T-helper 2 cell treated with Interferon-gamma antibody and Interleukin-4, amounts not matched to agents 100 ng/mL and 5 ng/mL, for 36 hours (primary cell): ENCODE data around the gene TENM4. TPM values are rescaled to one million over a fixed set of nuclear protein-coding genes. Genes with fewer than 3 reads are reported as not detected.

Source experiments
- intact Hi-C: fragments of 100-400 bp; cut with micrococcal nuclease; formaldehyde crosslinking; loops from one replicate; pipeline ENCODE4 v1.15.1; 2023
- total RNA-seq: library from RNA; stranded (reverse); gene quantifications from 2 replicates; pipeline ENCODE4 v1.2.3, GENCODE V29; 2022

Gene TENM4
- total RNA-seq, 1 donor from 2014 or later, result not detected

GRCh38 chr11:79035881-79036280, 404.9 kb downstream of the TENM4 start:
- intact Hi-C loops, result no loop called here

DNA sequence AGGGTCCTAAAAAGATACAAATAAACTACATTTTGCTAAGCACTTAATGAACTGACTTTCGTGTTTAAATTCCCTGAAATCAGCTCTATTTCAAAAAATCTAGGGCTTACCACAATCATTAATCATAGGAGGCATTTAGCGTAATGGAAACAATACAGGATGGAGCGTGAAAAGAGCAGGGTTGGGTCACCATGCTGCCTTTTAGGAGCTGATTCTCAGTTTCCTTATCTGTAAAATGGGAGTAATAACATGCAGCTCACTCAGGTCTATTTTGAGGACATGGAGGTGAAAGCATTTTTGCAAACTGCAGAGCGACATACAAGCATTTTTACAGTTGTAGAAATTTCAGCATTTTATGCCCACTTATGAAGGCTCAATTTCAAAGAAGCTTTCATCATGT, 407.0 kb downstream of the TENM4 start:
- intact Hi-C loops, result no loop called here

DNA sequence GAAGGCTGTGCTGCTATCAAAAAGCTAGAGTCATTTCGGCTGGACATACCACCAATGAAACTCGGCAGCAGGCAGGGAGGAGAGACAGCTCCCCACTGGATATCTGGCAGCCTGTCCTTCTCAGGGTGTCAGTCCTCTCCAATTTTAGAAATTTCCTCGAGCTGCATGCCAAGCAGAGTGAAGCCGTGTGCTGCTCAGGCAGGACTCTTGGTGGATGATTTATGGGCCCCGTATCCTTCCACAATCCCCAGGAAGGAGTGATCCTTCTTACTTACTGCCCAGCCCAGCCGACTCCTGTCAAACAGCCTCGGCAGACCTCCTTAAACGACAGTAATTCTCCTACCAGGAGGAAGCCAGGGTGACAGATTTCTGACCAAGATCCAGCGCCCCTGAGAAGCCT, 410.4 kb downstream of the TENM4 start:
- intact Hi-C loops, result no loop called here

DNA sequence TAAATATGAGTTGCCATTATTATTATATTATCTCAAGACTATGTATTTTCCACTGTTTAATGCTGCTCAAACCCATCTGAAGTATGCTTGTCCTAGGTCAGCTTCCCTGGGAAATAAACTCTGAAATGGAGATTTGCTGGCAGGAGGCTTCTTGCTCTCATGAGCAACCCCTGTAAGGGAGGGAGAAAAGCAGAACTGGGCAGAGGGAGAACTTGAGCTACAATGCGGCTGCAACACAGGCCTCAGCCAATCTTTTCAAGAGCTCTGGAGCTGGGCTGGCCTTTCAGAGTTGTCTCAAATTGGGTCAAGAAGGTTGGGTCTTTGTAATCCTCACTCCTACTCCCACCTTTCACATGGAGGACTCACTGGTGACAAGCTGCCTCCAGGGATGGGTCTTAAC, 412.6 kb downstream of the TENM4 start:
- intact Hi-C loops, result no loop called here

GRCh38 chr11:79026803-79027445, 413.9 kb downstream of the TENM4 start:
- intact Hi-C loops, result no loop called here

GRCh38 chr11:79025622-79026021, 415.2 kb downstream of the TENM4 start:
- intact Hi-C loops, result no loop called here

DNA sequence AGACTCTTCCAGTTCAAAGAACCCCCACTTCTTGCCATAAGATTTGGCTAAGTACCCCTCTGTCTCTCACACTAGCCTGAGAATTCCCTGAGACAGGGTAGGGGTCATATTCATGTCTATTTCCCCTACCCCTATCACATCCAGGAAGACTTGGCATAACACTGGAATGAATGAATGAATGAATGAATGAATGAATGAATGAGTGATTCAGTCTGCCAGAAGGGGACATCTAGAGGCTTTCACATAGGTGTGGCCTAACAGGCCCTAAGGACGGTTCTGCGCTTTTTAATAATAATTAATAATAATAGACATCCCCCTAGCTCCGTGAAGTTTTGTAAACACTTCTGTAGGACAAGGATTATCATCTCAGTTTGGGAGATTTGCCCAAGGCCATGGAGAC, 415.7 kb downstream of the TENM4 start:
- intact Hi-C loops, result no loop called here

DNA sequence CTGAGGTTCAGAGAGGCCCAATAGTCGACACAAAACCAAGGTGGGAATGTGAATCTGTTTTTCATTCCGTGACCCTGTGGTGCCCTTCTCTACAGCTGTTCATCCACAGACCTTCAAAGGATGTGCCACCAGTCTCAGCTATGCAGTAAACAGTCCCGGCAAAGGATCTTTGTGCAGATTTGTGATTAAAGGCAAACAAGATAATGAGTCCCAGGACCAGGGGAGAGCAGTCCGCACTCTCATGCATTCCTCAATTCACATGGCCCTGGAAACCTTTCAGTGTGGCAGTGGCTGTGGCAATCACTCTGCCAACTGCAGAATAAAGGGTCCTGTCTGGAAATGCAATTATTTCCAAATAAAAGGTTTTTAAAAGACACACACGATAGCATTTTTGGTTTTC, 418.6 kb downstream of the TENM4 start:
- intact Hi-C loops, result no loop called here

DNA sequence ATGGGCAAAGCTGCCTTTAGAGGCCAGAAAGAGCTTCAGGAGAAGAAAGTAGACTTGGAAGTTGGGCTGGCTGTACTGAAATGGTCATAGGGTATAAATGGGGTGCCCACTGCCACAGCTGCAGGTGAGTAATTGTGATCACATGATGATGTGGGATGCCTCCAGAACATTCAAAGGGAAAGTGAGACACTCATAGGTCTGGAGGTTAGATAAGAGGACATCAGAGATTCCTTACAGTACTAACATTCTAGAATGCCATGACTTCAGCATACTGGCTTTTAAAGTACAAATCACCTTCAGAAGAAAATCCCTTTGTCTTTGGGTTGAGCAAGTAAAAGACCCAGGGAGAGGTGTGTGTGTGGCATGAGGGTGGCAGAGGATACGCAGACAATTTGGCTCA, 419.2 kb downstream of the TENM4 start:
- intact Hi-C loops, result no loop called here

DNA sequence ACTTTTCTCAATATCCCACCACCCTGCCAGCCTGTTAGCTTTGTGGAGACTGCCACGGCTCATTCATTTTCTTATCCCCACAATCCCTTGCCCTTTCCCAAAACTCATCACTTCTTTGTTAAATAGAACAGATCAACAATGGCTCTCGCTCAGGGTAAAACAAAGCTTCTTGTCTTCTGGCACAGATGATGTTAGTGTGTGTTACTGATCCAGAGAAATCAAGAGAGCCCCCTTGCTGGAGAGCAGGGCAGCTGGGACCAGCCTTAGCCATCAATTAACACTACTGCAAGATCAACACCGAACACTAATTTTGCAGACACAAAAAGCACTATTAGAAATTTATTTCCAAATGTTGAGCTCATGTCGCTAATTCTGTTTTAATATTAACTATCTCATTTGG, 420.9 kb downstream of the TENM4 start:
- intact Hi-C loops, result no loop called here

GRCh38 chr11:79019277-79019676, 421.6 kb downstream of the TENM4 start:
- intact Hi-C loops, result no loop called here

DNA sequence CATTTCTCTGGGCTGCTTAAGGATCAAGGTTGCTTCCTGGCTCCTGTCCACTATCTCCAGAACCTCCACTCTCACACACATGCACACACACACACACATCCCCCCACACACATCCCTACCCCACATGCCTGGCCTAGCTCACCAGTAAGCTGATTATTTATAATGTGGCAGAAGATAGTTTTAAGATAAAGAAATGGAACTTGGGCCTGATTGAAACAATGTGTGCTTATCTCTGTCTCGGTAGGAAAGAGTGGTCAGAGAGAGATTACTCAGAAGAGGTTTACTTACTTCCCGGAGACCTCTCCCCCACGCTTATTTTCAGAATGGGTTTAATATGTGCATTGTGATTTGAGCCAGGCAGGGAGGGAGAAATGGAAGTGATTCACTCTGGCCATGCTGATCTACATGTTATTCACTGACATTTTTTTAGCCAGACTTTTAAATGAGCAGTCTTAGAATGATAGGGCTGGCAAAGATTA, 422.4 kb downstream of the TENM4 start:
- intact Hi-C loops, result no loop called here

GRCh38 chr11:79017811-79018210, 423.0 kb downstream of the TENM4 start:
- intact Hi-C loops, result no loop called here

- intact Hi-C loops, result no loop called here
Measured at GRCh38 chr11:79013509-79013908, 427.3 kb downstream of the TENM4 start.

GRCh38 chr11:79011357-79011756, 429.5 kb downstream of the TENM4 start:
- intact Hi-C loops, result no loop called here

DNA sequence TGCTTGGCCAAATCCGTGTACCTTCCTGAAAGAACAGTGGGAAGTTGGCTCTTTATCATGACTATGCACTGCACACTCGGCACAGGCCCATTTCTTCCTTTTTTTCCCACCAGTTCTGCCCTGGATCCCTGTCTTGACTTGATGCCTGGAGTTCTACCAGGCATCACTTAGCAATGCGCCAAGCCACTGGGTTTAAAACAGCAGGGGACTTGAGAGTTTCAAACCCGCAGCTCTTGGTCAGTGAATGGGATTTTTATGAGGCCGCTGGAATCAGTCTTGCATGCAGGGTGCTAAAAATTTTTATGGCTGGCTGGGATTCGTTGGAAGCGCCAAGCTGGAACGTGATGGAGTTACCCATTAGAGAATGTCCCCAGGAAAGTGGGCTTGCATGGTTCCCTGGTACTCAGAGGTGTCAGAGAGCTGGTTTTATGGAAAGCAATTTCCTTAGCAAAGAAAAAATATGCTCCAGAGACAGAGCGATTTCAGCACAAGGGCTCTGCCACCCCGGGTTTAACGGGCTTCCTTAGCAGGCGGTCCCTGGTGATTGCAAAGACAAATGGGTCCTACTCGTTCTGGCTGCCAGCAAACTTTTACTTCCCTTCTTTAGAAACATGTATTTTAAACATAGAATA, 432.9 kb downstream of the TENM4 start:
- intact Hi-C loops, result no loop called here

GRCh38 chr11:79006854-79007253, 434.0 kb downstream of the TENM4 start:
- intact Hi-C loops, result no loop called here

- intact Hi-C loops, result no loop called here
Measured at GRCh38 chr11:78996007-78996406, 444.8 kb downstream of the TENM4 start.

DNA sequence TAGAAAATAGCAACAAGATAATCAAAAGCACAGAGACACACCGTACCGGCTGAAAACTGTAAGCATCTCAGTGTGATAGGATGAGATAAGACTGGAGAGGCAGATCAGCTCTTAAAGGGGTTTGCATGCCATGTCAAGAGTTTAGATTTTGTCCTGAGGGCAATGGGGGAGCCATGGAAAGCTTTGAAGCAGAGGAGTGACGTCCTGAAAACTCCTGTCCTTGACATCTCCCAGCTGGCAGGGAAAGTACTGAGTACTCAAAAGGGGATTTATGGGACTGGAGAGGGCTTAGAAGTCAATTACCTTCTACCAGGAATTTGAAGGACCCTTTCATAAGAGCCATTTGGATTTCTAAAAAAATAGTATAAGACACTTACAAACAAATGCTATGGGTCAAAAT, 445.7 kb downstream of the TENM4 start:
- intact Hi-C loops, result no loop called here

DNA sequence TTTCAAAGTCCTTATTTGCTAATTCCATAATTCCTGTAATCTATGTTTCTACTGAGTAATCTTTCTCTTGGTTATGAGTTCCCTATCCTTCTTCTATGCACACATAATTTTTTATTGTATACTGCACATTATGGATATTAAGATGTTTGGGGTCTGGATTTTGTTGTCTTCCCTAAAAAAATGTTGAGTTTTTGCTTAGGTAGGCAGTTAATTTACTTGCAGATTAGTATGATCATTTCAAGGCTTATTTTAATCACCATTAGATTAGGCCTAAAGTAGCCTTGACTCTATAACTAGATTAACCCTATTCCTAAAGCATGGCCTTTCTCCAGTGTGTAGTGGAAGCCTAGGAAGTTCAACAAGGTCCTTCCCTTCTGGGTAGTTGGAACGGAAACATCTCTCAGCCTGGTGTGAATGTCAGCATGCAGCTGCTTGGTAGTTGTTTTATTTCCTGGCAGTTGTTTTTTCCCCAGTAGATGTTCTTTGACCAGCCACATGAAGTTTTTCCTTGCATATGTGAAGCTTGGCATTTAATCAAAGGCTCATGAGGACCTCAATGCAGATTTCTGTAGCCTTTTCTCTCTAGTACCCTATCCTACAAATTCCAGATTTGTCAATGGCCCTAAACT, 446.9 kb downstream of the TENM4 start:
- intact Hi-C loops, result no loop called here

DNA sequence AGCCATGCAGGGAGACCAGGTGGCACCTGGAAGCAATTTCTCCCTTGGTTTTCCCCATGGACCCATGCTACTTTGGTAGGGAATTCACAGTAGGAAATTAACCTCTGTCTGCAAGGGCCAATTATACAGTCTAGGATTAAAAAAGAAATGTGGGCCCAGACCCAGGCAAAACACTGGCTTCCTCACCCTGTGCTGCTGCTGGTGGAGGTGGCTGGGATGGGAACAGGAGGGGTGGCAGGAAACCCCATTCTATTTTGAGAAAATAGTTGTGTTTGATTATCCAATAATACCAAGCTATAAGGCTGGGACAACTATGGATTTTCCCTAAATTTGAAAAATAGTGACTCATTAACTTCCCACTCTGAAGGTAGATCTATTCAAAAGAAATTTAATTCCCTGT, 449.1 kb downstream of the TENM4 start:
- intact Hi-C loops, result no loop called here

DNA sequence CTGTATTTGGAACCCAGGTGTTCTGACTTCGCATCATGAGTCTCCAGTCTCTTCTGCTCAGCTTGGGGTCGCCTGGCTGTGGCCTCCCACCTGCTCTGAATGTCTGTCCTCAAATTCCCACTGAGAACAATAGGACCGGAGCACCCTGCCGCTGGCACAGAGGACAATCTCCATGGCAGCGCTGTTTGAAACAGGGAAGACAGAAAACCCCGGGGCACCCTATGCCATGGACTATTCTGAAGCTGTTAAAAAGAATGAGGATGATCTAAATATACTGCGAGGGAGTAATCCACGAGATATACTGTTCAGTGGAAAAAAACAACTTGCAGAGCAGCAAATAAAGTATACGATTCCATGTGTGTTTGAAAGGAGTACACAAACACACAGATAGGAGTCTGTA, 450.6 kb downstream of the TENM4 start:
- intact Hi-C loops, result no loop called here

DNA sequence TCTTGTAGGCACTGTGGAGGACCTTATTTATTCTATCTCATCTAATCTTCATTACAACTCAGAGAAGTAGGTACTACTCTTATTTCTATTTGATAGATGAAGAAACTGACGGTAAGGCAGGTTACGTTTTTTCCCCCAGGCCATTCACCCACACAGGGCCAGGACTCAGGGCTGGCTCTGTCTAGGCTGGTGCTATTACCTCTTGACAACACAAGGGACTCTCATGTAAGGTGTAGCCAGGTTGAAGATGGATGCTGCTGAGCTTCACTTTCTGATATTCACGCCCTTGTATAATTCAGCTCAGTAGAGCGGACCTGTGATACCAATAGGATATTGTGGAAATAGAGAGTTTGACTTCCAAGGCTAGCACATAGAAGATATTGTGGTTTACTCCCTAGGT, 453.1 kb downstream of the TENM4 start:
- intact Hi-C loops, result no loop called here
